RWPE2 (cell line): ENCODE results near the gene NAE1.
A peak's percentile ranks its signal among the peaks of the same experiment; 100 is the strongest.

Source experiments
- ATAC-seq: fragments of 200-7000 bp; cut with Tn5 transposase; 3 replicates; pipeline ENCODE4 v1.9.1; 2021; ENCODE audit warnings: low read depth
- DNase-seq: peaks from one replicate; pipeline ENCODE4 v3.0.0-alpha.2; 2020; ENCODE audit warnings: low spot score
- H3K27ac ChIP-seq: fragments of 450-650 bp; 2 replicates; pipeline ENCODE4 v1.5.1; 2017; ENCODE audit warnings: mild to moderate bottlenecking; ENCODE audit not compliant: poor library complexity, severe bottlenecking
- H3K27me3 ChIP-seq: fragments of 250-450 bp; sonication (Bioruptor Pico); 2 replicates; pipeline ENCODE4 v1.5.1; 2021; ENCODE audit warnings: mild to moderate bottlenecking, moderate library complexity; ENCODE audit not compliant: insufficient read depth, poor library complexity, severe bottlenecking
- H3K36me3 ChIP-seq: fragments of 250-450 bp; sonication (Bioruptor Pico); 2 replicates; pipeline ENCODE4 v1.5.1; 2020; ENCODE audit warnings: low read depth, mild to moderate bottlenecking, moderate library complexity
- H3K4me1 ChIP-seq: fragments of 250-450 bp; sonication (Bioruptor Pico); 2 replicates; pipeline ENCODE4 v1.5.1; 2021; ENCODE audit warnings: mild to moderate bottlenecking, moderate library complexity; ENCODE audit not compliant: insufficient read depth, poor library complexity, severe bottlenecking
- H3K4me3 ChIP-seq: fragments of 250-450 bp; sonication (Bioruptor Pico); 2 replicates; pipeline ENCODE4 v1.5.1; 2021; ENCODE audit warnings: mild to moderate bottlenecking, moderate library complexity; ENCODE audit not compliant: severe bottlenecking
- H3K9me3 ChIP-seq: fragments of 250-450 bp; sonication (Bioruptor Pico); 2 replicates; pipeline ENCODE4 v1.5.1; 2021; ENCODE audit warnings: mild to moderate bottlenecking, moderate library complexity; ENCODE audit not compliant: severe bottlenecking
- TF ChIP-seq, protein P1 (sequence below): fragments of 450-650 bp; IDR thresholded peaks from one replicate; pipeline ENCODE4 v1.5.1; 2017; ENCODE audit warnings: mild to moderate bottlenecking, moderate library complexity; ENCODE audit not compliant: poor library complexity, severe bottlenecking

The NAE1 gene

DNA sequence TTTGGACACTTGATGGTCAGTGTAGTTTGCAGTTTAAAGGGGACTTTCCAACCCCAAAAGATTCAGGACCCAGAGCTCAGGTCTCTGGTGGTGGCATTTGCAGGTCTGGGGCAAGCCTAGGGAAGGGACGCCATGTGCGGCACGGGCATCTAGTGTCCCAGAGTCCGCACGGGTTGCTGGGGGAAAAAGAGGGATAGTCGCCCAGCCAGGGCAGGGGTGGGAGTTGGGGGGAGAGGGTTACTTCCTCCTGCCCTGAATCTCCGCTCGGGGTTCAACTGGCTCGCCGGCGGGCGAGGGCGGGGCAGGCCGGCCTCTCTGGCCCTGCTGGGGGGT lies 13.2 kb upstream of the NAE1 start:
- H3K36me3 ChIP-seq = no peaks in the 10 kb centered on the region
- H3K27ac ChIP-seq = no peak overlapping the region
- peak; percentile 38 for DNase-seq
- no peak for ATAC-seq
- no peaks in the 10 kb centered on the region for H3K4me1 ChIP-seq
- H3K9me3 ChIP-seq = no peaks in the 10 kb centered on the region
- peaks cover 30% of the 10 kb centered on the region for H3K27me3 ChIP-seq
- no peak overlapping the region for H3K4me3 ChIP-seq
- TF ChIP-seq, protein P1, sequence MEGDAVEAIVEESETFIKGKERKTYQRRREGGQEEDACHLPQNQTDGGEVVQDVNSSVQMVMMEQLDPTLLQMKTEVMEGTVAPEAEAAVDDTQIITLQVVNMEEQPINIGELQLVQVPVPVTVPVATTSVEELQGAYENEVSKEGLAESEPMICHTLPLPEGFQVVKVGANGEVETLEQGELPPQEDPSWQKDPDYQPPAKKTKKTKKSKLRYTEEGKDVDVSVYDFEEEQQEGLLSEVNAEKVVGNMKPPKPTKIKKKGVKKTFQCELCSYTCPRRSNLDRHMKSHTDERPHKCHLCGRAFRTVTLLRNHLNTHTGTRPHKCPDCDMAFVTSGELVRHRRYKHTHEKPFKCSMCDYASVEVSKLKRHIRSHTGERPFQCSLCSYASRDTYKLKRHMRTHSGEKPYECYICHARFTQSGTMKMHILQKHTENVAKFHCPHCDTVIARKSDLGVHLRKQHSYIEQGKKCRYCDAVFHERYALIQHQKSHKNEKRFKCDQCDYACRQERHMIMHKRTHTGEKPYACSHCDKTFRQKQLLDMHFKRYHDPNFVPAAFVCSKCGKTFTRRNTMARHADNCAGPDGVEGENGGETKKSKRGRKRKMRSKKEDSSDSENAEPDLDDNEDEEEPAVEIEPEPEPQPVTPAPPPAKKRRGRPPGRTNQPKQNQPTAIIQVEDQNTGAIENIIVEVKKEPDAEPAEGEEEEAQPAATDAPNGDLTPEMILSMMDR = no peak

DNA sequence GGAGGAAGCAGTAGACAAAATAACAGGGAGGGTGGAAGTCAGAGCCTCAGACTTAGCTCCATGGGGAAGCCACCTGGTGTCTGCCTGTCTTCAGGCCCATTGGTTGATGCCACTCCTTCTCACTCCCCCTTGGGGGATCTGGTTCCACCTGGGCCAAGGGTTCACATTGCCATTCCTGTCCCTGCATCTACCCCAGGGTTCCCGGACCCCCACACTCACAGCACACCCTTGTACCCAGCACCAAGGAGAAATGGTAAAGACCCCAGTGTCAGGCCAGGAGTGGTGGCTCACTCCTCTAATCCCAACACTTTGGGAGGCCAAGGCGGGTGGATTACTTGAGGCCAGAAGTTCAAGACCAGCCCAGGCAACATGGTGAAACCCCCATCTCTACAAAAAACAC lies 12.4 kb upstream of the NAE1 start:
- H3K36me3 ChIP-seq = no peaks in the 10 kb centered on the region
- peak; percentile 24 for DNase-seq
- no peak for ATAC-seq
- H3K9me3 ChIP-seq = no peaks in the 10 kb centered on the region
- TF ChIP-seq, protein P1 = no peak
- H3K27ac ChIP-seq = no peak overlapping the region
- no peaks in the 10 kb centered on the region for H3K4me1 ChIP-seq
- peaks cover 30% of the 10 kb centered on the region for H3K27me3 ChIP-seq
- no peak overlapping the region for H3K4me3 ChIP-seq

DNA sequence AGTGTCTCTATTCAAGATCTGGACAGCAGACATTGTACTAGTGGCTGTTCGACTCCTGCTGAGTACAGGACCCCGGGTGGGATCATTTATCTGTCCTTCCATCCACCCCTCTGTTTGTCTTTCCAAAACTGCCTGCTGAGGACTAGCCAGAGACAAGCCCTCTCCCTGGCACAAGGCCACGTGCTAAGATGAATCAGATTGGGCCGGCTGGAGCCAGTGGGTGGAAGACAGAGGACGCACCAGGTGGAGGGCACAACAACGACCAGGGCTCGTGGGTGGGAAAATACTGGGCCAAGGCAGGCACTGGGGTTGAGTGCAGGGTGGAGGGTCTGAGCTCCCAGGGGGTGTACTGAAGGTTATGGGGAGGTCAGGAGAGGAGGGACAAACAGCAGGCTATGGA lies 12.0 kb upstream of the NAE1 start:
- Histone ChIP-seq H3K4me3 (no peak overlapping the region), H3K27ac (no peak overlapping the region), H3K27me3 (peaks cover 30% of the 10 kb centered on the region), H3K36me3 (no peaks in the 10 kb centered on the region), H3K9me3 (no peaks in the 10 kb centered on the region), H3K4me1 (no peaks in the 10 kb centered on the region)
- DNase-seq (peak; percentile 50), ATAC-seq (peak; percentile 25; the same call in 1 of the 3 replicates)
- TF ChIP-seq, protein P1 = no peak

DNA sequence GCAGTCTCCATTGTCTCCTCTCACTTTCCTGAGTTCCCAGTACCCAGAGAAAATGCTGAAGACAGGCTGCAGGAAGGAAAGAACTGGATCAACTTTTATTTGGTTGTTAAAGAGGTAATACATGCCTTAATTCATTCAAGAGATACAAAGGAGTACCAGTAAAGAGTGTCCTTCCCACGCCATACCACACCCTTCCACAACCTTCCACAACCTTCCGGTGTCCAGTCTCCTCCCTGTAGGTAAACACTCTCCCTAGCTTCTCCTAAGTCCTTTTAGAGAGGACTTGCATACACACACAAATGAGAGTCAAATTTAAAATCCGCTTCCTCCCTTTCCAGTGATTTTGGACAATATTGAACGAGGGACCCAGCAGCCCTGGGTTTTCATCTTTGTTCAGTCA lies 10.6 kb upstream of the NAE1 start:
- ATAC-seq = no peak
- TF ChIP-seq, protein P1 = no peak
- Histone ChIP-seq H3K27me3 (peaks cover 28% of the 10 kb centered on the region), H3K9me3 (no peaks in the 10 kb centered on the region), H3K4me1 (no peaks in the 10 kb centered on the region), H3K36me3 (no peaks in the 10 kb centered on the region), H3K27ac (no peak overlapping the region), H3K4me3 (no peak overlapping the region)
- DNase-seq = no peak

DNA sequence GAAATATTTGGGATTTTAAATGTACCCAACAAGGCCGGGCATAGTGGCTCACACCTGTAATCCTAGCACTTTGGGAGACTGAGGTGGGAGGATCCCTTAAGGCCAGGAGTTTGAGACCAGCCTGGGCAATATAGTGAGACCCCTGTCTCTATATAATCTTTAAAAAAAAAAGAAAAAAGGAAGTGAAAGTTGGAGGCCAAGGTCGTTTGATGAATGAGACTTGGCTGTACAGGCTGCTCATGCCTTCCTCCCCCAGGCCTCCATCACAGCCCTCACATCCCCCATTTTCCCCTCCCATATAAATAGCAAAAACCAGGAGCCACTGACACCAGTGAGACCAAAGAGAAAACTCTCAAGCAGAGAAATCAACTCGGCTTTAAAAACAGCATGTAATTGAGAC lies 10.1 kb upstream of the NAE1 start:
- Histone ChIP-seq H3K9me3 (no peaks in the 10 kb centered on the region), H3K4me3 (no peak overlapping the region), H3K27me3 (peaks cover 23% of the 10 kb centered on the region), H3K4me1 (no peaks in the 10 kb centered on the region), H3K36me3 (no peaks in the 10 kb centered on the region), H3K27ac (no peak overlapping the region)
- ATAC-seq (no peak), DNase-seq (no peak)
- TF ChIP-seq, protein P1 = no peak
